Measurements from ENCODE around the gene TIMM23. TPM values are rescaled to one million over a fixed set of nuclear protein-coding genes. Genes with fewer than 3 reads are reported as not detected.

TIMM23 gene
- total RNA-seq, 4 donors from 2014 or later, result 42.1 to 89.0 (median 68.6) TPM

DNA sequence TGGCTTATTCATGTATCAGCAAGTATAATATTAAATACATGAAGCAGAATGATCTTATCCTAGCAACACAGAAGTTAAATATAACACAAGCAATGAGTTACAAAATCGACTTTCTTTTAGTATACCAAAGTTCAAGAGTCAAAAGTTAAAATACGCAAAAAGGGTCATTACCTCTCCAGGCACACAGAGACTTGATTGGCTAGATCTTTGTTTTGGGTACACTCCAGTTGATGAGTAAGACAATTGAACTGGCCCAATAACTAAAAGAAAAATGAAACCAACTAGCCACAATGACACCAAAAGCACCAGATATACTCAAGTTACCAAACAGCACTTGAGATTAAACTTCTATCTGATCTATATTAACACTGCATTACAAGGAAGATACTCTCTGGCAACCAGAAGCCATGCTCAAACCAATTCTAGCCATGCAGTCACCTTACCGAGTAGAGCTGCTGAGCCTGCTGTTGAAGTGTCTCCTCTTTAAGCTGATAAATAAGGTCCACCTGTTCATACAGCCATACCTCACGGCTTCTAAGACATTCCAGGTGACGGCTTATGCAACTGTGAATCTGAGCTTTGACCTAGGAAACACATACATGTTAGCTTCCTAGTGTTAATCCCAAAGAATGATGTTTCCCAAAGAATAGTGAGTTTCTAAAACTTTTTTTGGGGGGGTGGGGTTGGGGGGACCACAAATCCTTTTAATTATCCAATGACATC, 42.6 kb downstream of the TIMM23 start:
- TF ChIP-seq, protein P1, sequence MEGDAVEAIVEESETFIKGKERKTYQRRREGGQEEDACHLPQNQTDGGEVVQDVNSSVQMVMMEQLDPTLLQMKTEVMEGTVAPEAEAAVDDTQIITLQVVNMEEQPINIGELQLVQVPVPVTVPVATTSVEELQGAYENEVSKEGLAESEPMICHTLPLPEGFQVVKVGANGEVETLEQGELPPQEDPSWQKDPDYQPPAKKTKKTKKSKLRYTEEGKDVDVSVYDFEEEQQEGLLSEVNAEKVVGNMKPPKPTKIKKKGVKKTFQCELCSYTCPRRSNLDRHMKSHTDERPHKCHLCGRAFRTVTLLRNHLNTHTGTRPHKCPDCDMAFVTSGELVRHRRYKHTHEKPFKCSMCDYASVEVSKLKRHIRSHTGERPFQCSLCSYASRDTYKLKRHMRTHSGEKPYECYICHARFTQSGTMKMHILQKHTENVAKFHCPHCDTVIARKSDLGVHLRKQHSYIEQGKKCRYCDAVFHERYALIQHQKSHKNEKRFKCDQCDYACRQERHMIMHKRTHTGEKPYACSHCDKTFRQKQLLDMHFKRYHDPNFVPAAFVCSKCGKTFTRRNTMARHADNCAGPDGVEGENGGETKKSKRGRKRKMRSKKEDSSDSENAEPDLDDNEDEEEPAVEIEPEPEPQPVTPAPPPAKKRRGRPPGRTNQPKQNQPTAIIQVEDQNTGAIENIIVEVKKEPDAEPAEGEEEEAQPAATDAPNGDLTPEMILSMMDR (IDR thresholded peaks at IDR 0.05), result no peak
- no peak for DNase-seq (ENCODE audit: low spot score)
- no peak for ATAC-seq (ENCODE audit: low FRiP score)

GRCh38 chr10:46016190-46016589, 43.9 kb downstream of the TIMM23 start:
- TF ChIP-seq, protein P1 (IDR thresholded peaks at IDR 0.05), result no peak
- ATAC-seq (ENCODE audit: low FRiP score), result no peak
- no peak for DNase-seq (ENCODE audit: low spot score)

GRCh38 chr10:46016811-46017210, 44.5 kb downstream of the TIMM23 start:
- no peak for DNase-seq (ENCODE audit: low spot score)
- TF ChIP-seq, protein P1 (IDR thresholded peaks at IDR 0.05), result no peak
- ATAC-seq (ENCODE audit: low FRiP score), result no peak

DNA sequence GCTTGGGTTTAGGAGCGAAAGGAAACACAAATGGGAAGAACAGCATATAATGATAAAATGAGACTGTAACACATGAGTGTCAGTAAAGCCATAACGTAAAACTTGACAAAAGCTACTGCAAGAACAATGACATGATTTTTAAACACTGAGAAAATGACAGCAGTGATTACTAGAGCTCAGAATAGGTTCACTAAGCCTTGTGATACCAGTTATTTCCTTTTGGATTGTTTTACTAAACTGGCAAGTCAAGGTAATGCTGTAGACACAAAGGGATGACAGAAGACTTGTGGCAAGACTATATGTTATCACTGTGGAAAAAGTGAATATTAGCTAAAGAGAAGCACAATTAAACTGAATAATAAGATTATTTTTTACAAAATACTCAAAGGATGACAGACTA, 45.4 kb downstream of the TIMM23 start:
- TF ChIP-seq, protein P1 (IDR thresholded peaks at IDR 0.05), result no peak
- DNase-seq (ENCODE audit: low spot score), result no peak
- no peak for ATAC-seq (ENCODE audit: low FRiP score)

- TF ChIP-seq, protein P1 (IDR thresholded peaks at IDR 0.05), result no peak
- ATAC-seq (ENCODE audit: low FRiP score) (peak; percentile 29), DNase-seq (ENCODE audit: low spot score) (no peak)
Observed at GRCh38 chr10:46018453-46019176, 46.3 kb downstream of the TIMM23 start.

DNA sequence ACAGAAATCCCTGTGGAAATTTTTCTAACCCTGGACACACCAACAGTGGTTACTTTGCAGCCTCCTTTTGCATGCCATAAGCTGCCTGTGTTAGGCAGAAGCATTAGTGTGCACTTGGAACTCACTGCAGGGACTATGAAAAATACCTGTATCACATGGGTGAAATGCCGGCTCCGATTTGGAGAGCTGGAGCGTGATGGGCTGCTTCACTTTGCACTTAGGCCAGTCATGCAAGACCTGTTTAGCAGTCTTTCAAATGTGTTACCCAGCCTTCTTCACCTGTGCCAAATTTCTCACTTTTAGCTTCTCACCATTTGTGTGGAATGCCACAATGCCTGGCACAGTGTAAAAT, 46.9 kb downstream of the TIMM23 start:
- TF ChIP-seq, protein P1 (IDR thresholded peaks at IDR 0.05), result no peak
- DNase-seq (ENCODE audit: low spot score) (no peak), ATAC-seq (ENCODE audit: low FRiP score) (no peak)
